Measurements from ENCODE around the gene TCTA.

The TCTA gene

DNA sequence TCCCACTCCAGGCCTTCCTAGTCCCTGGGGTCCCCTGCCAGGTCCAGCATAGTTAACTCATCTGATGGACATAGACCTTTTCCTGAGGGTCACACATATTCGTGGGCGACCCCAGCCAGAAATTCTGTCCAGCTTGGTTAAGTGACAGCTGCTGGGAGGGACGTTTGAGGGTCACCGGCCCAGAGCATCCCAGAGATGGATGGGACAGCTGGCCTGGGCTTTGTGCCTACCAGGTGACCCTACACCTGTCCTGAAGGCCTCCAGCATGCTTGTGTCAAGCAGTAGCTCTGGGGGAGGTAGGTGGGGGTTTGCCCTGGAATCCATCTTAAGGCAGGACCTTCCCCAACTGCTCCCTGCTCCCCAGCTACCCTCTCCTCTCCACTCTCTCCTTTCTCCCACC is 48.7 kb downstream of the TCTA start:
- DNase-seq (ENCODE audit: low read depth): no peak

DNA sequence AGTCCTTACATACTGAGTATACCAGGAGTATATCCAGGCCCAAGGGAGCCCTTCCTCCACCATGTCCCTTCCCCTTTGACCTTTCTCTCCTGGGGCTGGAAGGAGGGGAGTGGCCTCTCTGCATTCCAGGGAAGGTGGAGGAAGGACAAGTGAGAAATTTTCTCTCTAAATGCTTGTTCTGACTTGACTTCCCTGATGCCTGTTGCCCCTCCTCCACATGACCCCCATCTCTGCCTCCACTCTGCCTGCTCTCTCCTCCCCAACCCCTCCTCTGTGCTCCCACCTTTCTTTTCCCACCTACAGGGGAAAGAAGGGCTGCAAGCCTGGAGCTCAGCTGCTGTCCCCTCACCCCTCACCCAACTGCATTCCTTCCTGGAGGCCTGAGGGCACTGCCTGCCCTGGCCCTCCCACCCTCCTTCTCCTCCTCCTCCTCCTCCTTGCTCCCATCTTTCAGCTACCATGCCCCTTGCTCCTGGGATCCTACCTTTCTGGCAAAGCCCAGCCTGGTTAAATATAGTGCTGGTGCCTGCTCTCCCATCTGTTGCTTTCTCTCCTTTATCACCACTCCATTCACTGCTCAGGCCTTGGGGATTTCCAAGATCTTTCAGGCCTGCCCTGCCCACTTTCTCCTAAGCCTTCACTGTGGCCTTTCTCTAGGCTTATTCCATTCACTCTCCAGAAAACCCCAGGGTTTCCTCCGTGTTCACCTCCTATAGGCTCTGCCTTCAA is 49.4 kb downstream of the TCTA start:
- no peak for DNase-seq (ENCODE audit: low read depth)

DNA sequence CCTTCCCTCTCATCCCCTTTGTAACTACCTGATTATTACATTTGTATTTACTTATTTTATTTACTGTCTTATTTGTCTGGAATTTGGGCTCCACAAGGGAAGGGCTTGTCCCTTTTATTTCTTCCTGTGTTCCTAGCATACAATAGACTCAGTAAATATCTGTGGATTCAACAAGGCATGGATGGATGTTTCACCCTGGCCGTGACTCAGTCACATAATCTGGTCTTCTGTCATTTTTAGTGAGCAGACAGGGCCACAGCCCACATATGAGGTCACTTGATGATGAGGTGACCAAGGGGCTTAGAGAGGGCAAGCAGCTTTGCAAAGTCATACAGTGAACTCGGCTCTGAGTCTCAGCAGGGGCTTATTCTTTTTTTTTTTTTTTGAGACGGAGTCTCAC is 50.0 kb downstream of the TCTA start:
- no peak for DNase-seq (ENCODE audit: low read depth)

DNA sequence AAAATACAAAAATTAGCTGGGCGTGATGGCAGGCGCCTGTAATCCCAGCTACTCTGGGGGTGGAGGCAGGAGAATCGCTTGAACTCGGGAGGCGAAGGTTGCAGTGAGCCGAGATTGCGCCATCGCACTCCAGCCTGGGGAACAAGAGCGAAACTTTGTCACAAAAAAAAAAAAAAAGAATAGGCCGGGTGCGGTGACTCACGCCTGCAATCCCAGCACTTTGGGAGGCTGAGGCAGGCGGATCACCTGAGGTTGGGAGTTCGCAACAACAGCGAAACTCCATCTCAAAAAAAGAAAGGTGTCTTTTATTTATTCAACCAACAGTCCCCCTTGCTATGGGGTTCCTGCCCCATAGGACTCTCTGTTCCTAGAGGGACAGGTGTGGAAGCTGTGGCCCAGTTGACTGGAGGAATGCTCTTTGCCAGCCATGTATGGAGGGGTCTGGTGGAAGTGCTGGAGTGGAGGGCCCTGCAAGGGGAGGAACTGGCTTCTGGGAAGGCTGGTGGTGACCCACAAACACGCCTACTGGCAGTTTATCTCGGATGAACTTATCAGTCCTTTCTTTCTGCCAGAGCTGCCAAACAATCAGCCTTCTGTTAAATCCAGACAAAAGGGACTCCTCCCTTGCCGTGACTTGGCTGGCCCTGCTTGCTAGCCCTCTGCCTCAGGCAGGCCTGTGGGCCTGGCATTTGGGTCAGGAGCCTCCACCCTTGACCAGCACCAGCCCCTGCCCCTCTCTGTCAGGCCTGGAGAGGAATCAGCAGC is 53.2 kb downstream of the TCTA start:
- no peak for DNase-seq (ENCODE audit: low read depth)

Measured in stimulated activated CD8-positive, alpha-beta memory T cell treated with anti-CD3 and anti-CD28 coated beads, Interleukin-7, amount 100 ng/mL, for 24 hours (primary cell).